HL-60 (cell line): ENCODE results near the gene CNDP1.
A peak's percentile ranks its signal among the peaks of the same experiment; 100 is the strongest.

Experiments
- DNase-seq, 2 experiments: peaks; one replicate each; pipeline ENCODE4 v3.0.0-alpha.2; 2010 to 2020; ENCODE audit warnings: low read depth in 1 of 2, low spot score in 1 of 2
- H3K27ac ChIP-seq: fragments of 250-450 bp; sonication (Bioruptor Pico); replicated peaks from 2 replicates; pipeline ENCODE4 v1.5.1; 2020; ENCODE audit warnings: mild to moderate bottlenecking, moderate library complexity
- H3K27me3 ChIP-seq: fragments of 250-450 bp; sonication (Bioruptor Pico); 2 replicates; pipeline ENCODE4 v1.5.1; 2021; ENCODE audit warnings: mild to moderate bottlenecking, moderate library complexity; ENCODE audit not compliant: insufficient read depth, poor library complexity, severe bottlenecking
- H3K4me3 ChIP-seq: replicated peaks from 2 replicates; pipeline ENCODE4 v1.5.1; 2011; ENCODE audit warnings: mild to moderate bottlenecking, control low read depth, low read length; ENCODE audit not compliant: insufficient read depth
- CTCF ChIP-seq: IDR thresholded peaks from one replicate; pipeline ENCODE4 v1.5.1; 2011; ENCODE audit warnings: low read length, control low read depth, inconsistent platforms; ENCODE audit not compliant: insufficient read depth
- GABPA ChIP-seq: IDR thresholded peaks from 2 replicates; pipeline ENCODE4 v1.6.1; 2012; ENCODE audit warnings: low read depth
- POLR2AphosphoS5 ChIP-seq: IDR thresholded peaks from 2 replicates; pipeline ENCODE4 v1.6.1; 2012; ENCODE audit warnings: low read depth
- REST ChIP-seq: IDR thresholded peaks from 2 replicates; pipeline ENCODE4 v1.6.1; 2012; ENCODE audit warnings: low read depth; ENCODE audit not compliant: insufficient replicate concordance
- SPI1 ChIP-seq: IDR thresholded peaks from 2 replicates; pipeline ENCODE4 v1.6.1; 2012; ENCODE audit warnings: low read depth, mild to moderate bottlenecking, borderline replicate concordance

The CNDP1 gene

DNA sequence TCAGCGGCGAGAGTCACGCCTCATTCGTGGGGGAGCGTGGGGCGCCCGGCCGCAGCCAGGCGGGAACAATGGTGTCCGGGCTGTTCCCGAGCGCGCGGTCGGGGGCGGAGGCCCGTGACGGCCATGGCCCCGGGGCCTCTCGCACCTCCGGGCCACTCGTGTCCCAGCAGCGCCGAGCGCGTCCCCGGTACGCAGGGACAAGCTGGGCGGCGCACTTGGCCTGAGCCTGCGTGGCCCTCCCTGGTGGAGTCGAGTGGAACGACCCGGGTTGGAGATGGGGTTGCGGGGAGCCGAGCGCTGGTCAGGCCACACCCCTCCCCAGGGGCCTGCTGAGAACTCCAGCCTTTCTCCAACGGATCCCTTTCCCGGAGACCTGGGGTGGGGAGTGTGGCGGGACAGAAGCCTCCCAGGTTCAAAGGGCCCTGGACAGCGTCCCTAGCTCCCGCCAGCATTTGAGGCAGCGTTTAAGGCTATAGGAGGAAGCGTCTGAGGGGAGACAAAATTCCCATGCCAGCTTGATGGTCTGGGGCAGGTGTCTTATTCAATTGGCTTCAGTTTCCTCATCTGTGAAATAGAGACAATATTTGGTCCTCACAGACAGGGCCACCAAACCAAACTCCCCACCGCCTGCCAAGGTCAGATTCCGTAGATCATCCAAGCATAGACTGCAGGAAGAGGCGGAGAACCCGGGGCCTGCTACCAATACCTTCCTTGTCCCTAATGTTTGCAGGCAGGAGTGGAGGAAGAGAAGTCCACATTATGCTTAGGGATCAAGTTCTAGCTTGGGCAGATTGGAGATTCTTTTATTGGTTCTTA lies 37.6 kb upstream of the CNDP1 start:
- TF ChIP-seq CTCF (no peak), GABPA (no peak), POLR2AphosphoS5 (no peak), REST (peak; percentile 29)
- DNase-seq = peak in 1 of 2 experiments; percentile 63
- Histone ChIP-seq H3K27ac (peak overlapping the region; percentile 70), H3K4me3 (peak overlapping the region; percentile 95), H3K27me3 (no peaks in the 10 kb centered on the region)

- no peak overlapping the region for H3K27ac ChIP-seq
- DNase-seq = no peak
- TF ChIP-seq SPI1 (no peak), POLR2AphosphoS5 (no peak), GABPA (no peak), CTCF (no peak), REST (no peak)
- H3K27me3 ChIP-seq = no peaks in the 10 kb centered on the region
- peak overlapping the region; percentile 95; the same call in 1 of the 2 replicates for H3K4me3 ChIP-seq
Observed at GRCh38 chr18:74497324-74497676, 37.0 kb upstream of the CNDP1 start.

DNA sequence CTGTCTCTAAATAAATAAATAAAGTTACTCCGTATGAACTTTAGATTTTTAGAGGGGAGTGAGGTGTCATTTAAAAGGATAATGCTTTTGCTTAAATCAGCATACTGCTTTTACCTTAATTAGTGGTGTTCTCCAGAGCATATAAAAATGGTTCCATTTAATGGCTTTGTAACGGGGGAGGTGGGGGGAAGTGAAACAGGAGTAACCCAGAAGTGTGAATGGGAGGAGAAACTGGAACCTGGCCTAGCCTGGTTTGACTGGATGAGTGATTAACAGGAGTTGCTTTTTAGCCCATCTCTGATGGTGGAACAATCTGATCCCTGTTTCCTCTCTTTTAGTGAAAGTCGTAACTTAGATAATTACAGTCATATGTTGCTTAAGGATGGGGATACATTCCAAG lies 36.5 kb upstream of the CNDP1 start:
- Histone ChIP-seq H3K27ac (no peak overlapping the region), H3K4me3 (no peak overlapping the region), H3K27me3 (no peaks in the 10 kb centered on the region)
- no peak for DNase-seq
- TF ChIP-seq SPI1 = 0 out of 2 replicates have a peak, but pooled peaks have one; percentile 7
- TF ChIP-seq GABPA = no peak
- no peak for TF ChIP-seq CTCF
- no peak for TF ChIP-seq POLR2AphosphoS5
